ENCODE results near the gene LMX1A. TPM values are rescaled to one million over a fixed set of nuclear protein-coding genes. Genes with fewer than 3 reads are reported as not detected.

LMX1A gene
- total and polyA plus RNA-seq, 2 of the 13 experiments (the other 11 are each of a cell fraction or from before 2014, with no cell fraction given), result 0.07 TPM; not detected in 1

GRCh38 chr1:165351863-165352441, 4.6 kb downstream of the LMX1A start:
- H3K4me1 ChIP-seq (ENCODE audit: insufficient read depth, low read length), result no peaks in the 10 kb centered on the region
- H3K27me3 ChIP-seq (ENCODE audit: control insufficient read depth in 1 of 2, insufficient read depth in 2 of 2, low read length in 2 of 2), result no peaks in the 10 kb centered on the region
- H2AFZ ChIP-seq (ENCODE audit: low read length), result no peak overlapping the region
- 72% methylated on average over 20 of the region's 20 CpGs for WGBS (ENCODE audit: low lambda C conversion rate)
- ChIA-PET CTCF (ENCODE audit: low intra/inter-chr PET ratio, low total read pairs) (no interaction called here), POLR2A (no interaction called here)
- no peak overlapping the region for H3K27ac ChIP-seq (ENCODE audit: extremely low read length, insufficient read depth, low read length)
- H4K20me1 ChIP-seq (ENCODE audit: insufficient read depth, low read length), result no peaks in the 10 kb centered on the region
- no peak for DNase-seq (ENCODE audit: low spot score)
- TF ChIP-seq ZNF713 (CRISPR knock-in tag; IDR thresholded peaks at IDR 0.05), result no peak
- no peak overlapping the region for H3K4me3 ChIP-seq (replicated peaks in 1 of 3; ENCODE audit: insufficient read depth in 1 of 3, low read depth in 2 of 3, low read length in 3 of 3)
- ATAC-seq, result no peak
- H3K79me2 ChIP-seq (ENCODE audit: insufficient read depth, low read length), result no peaks in the 10 kb centered on the region
- no peaks in the 10 kb centered on the region for H3K36me3 ChIP-seq (replicated peaks in 1 of 2; ENCODE audit: control insufficient read depth in 1 of 2, insufficient read depth in 2 of 2, low read length in 2 of 2)
- H3K9me3 ChIP-seq (ENCODE audit: low read length), result no peaks in the 10 kb centered on the region
- in situ Hi-C loops (cut with HindIII; ENCODE audit: extremely low pct_ligation_motif_present, low pct_unique_long_range_greater_than_20kb) (no loop called here), intact Hi-C loops (cut with micrococcal nuclease; ENCODE audit: unreplicated experiment) (no loop called here)
- no TSS peak for BruUV-seq (replicated peaks)
- no peak overlapping the region for H3K9ac ChIP-seq (ENCODE audit: insufficient read depth, low read depth, low read length)
- H3K4me2 ChIP-seq (ENCODE audit: low read depth, low read length), result no peak overlapping the region
- FAIRE-seq, result no peak

DNA sequence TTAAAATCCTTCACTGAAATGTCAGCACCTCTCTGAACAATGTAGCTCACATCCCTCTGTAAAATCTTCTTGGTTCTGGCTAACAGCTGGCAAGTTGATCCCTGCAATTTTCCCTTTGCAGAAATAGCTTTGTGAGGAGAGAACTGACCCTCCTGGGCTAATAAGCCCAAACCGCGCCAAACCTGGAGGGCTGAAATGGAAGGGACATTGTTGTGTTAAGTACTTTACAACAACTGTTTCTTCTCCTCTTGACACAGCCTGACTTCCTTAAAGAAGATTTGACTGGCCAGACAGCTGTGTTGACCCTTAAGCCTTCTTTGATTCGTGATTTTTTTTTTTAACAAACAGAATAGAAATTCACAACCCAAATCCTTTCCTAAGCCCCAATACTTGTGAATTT, 5.7 kb downstream of the LMX1A start:
- no peaks in the 10 kb centered on the region for H3K79me2 ChIP-seq (ENCODE audit: insufficient read depth, low read length)
- H3K27me3 ChIP-seq (ENCODE audit: control insufficient read depth in 1 of 2, insufficient read depth in 2 of 2, low read length in 2 of 2), result no peaks in the 10 kb centered on the region
- no peak overlapping the region for H3K9ac ChIP-seq (ENCODE audit: insufficient read depth, low read depth, low read length)
- H3K27ac ChIP-seq (ENCODE audit: extremely low read length, insufficient read depth, low read length), result no peak overlapping the region
- CTCF ChIA-PET (ENCODE audit: low intra/inter-chr PET ratio, low total read pairs), result no interaction called here
- no peak overlapping the region for H3K4me3 ChIP-seq (replicated peaks in 1 of 3; ENCODE audit: insufficient read depth in 1 of 3, low read depth in 2 of 3, low read length in 3 of 3)
- in situ Hi-C loops (cut with HindIII; ENCODE audit: extremely low pct_ligation_motif_present, low pct_unique_long_range_greater_than_20kb), result no loop called here
- H3K4me2 ChIP-seq (ENCODE audit: low read depth, low read length), result no peak overlapping the region
- H3K36me3 ChIP-seq (replicated peaks in 1 of 2; ENCODE audit: control insufficient read depth in 1 of 2, insufficient read depth in 2 of 2, low read length in 2 of 2), result no peaks in the 10 kb centered on the region
- no peaks in the 10 kb centered on the region for H3K9me3 ChIP-seq (ENCODE audit: low read length)
- POLR2A ChIA-PET, result no interaction called here
- H3K4me1 ChIP-seq (ENCODE audit: insufficient read depth, low read length), result no peaks in the 10 kb centered on the region
- ATAC-seq (no peak), FAIRE-seq (no peak), DNase-seq (ENCODE audit: low spot score) (no peak)
- H4K20me1 ChIP-seq (ENCODE audit: insufficient read depth, low read length), result no peaks in the 10 kb centered on the region
- no TSS peak for BruUV-seq (replicated peaks)
- WGBS (ENCODE audit: low lambda C conversion rate), result 67% methylated on average over 3 of the region's 3 CpGs
- no peak overlapping the region for H2AFZ ChIP-seq (ENCODE audit: low read length)
- intact Hi-C loops (cut with micrococcal nuclease; ENCODE audit: unreplicated experiment), result no loop called here
- no peak for TF ChIP-seq ZBTB8A (CRISPR knock-in tag; IDR thresholded peaks at IDR 0.05; ENCODE audit: borderline replicate concordance, low read depth)
- no peak for TF ChIP-seq HNF1B (CRISPR knock-in tag; IDR thresholded peaks at IDR 0.05)
- no peak for TF ChIP-seq TBX2 (CRISPR knock-in tag; IDR thresholded peaks at IDR 0.05; ENCODE audit: borderline replicate concordance)
- no peak for TF ChIP-seq HES4 (CRISPR knock-in tag; IDR thresholded peaks at IDR 0.05; ENCODE audit: borderline replicate concordance)
- no peak for TF ChIP-seq SMC3 (IDR thresholded peaks at IDR 0.05; ENCODE audit: low read length)
- no peak for TF ChIP-seq TSC22D2 (CRISPR knock-in tag; IDR thresholded peaks at IDR 0.05; ENCODE audit: borderline replicate concordance)
- no peak for TF ChIP-seq MXD1 (CRISPR knock-in tag; IDR thresholded peaks at IDR 0.05)
- no peak for TF ChIP-seq ZNF547 (CRISPR knock-in tag; IDR thresholded peaks at IDR 0.05)
- TF ChIP-seq ZNF775 (CRISPR knock-in tag; IDR thresholded peaks at IDR 0.05; ENCODE audit: borderline replicate concordance), result no peak
- no peak for TF ChIP-seq CBX2 (IDR thresholded peaks at IDR 0.05; ENCODE audit: low read depth, low read length)
- no peak for TF ChIP-seq CBX2 (CRISPR knock-in tag; IDR thresholded peaks at IDR 0.05; ENCODE audit: low read depth)
- TF ChIP-seq ZNF75D (CRISPR knock-in tag; IDR thresholded peaks at IDR 0.05; ENCODE audit: borderline replicate concordance), result no peak
- TF ChIP-seq SUZ12 (IDR thresholded peaks at IDR 0.05; ENCODE audit: low read depth, low read length), result no peak
- no peak for TF ChIP-seq SNAI1 (CRISPR knock-in tag; IDR thresholded peaks at IDR 0.05; ENCODE audit: borderline replicate concordance)
- no peak for TF ChIP-seq ZNF234 (CRISPR knock-in tag; conservative IDR thresholded peaks at IDR 0.05)
